ENCODE measurements around the gene SH2B2.

SH2B2 gene

GRCh38 chr7:102302025-102302424, 15.4 kb downstream of the SH2B2 start:
- TF ChIP-seq ZFX (IDR thresholded peaks at IDR 0.05): no peak
- no peak for TF ChIP-seq CTCF (conservative IDR thresholded peaks at IDR 0.05)
- H3K27ac ChIP-seq: no peak overlapping the region

- TF ChIP-seq CTCF (conservative IDR thresholded peaks at IDR 0.05) (no peak), ZFX (IDR thresholded peaks at IDR 0.05) (no peak)
- H3K27ac ChIP-seq: no peak overlapping the region
These were observed 17.2 kb downstream of the SH2B2 start for GRCh38 chr7:102303669-102304422.

GRCh38 chr7:102304668-102305067, 18.0 kb downstream of the SH2B2 start:
- TF ChIP-seq ZFX (IDR thresholded peaks at IDR 0.05): no peak
- no peak for TF ChIP-seq CTCF (conservative IDR thresholded peaks at IDR 0.05)
- no peak overlapping the region for H3K27ac ChIP-seq

- TF ChIP-seq CTCF (conservative IDR thresholded peaks at IDR 0.05) (no peak), ZFX (IDR thresholded peaks at IDR 0.05) (no peak)
- H3K27ac ChIP-seq: no peak overlapping the region
These were observed 19.0 kb downstream of the SH2B2 start for GRCh38 chr7:102305414-102306268.

GRCh38 chr7:102306916-102307677, 20.4 kb downstream of the SH2B2 start:
- H3K27ac ChIP-seq: no peak overlapping the region
- no peak for TF ChIP-seq ZFX (IDR thresholded peaks at IDR 0.05)
- no peak for TF ChIP-seq CTCF (conservative IDR thresholded peaks at IDR 0.05)

- TF ChIP-seq CTCF (conservative IDR thresholded peaks at IDR 0.05) (no peak), ZFX (IDR thresholded peaks at IDR 0.05) (no peak)
- no peak overlapping the region for H3K27ac ChIP-seq
These were observed 23.7 kb downstream of the SH2B2 start for GRCh38 chr7:102310414-102310815.

Data from C4-2B (cell line).